ENCODE results near the gene TTC28.

DNA sequence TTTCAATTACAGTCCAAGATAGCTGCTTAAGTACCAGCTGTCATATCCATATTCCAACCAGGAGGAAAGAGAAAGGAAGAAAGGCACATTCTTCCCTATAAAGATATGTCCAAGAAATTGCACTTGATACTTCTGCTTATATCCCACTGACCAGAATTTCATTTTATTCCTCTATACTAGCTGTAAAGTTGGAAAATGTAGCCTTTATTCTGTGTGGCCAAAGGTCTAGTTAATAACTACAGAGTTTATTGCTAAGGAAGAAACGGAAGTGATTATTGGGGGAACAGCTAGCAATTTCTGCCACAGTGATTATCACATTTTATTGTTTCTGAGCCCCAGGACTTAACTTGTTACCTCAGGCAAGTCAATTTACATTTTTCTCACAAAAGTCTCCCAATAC, 213.8 kb downstream of the TTC28 start:
- TF ChIP-seq EZH2 (IDR thresholded peaks at IDR 0.05; ENCODE audit: insufficient read depth, low read length): no peak
- TF ChIP-seq, protein P1, sequence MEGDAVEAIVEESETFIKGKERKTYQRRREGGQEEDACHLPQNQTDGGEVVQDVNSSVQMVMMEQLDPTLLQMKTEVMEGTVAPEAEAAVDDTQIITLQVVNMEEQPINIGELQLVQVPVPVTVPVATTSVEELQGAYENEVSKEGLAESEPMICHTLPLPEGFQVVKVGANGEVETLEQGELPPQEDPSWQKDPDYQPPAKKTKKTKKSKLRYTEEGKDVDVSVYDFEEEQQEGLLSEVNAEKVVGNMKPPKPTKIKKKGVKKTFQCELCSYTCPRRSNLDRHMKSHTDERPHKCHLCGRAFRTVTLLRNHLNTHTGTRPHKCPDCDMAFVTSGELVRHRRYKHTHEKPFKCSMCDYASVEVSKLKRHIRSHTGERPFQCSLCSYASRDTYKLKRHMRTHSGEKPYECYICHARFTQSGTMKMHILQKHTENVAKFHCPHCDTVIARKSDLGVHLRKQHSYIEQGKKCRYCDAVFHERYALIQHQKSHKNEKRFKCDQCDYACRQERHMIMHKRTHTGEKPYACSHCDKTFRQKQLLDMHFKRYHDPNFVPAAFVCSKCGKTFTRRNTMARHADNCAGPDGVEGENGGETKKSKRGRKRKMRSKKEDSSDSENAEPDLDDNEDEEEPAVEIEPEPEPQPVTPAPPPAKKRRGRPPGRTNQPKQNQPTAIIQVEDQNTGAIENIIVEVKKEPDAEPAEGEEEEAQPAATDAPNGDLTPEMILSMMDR (IDR thresholded peaks at IDR 0.05; ENCODE audit: insufficient read depth, low read depth, low read length): no peak
